WERI-Rb-1 (cell line): Measurements from ENCODE around the gene ERLIN1.

Experiments
- DNase-seq: peaks from one replicate; pipeline ENCODE4 v3.0.0-alpha.2; 2020
- H3K27ac ChIP-seq: fragments of 250-450 bp; sonication (Bioruptor Pico); 2 replicates; pipeline ENCODE4 v1.5.1; 2020; ENCODE audit warnings: mild to moderate bottlenecking, moderate library complexity
- H3K27me3 ChIP-seq: fragments of 250-450 bp; sonication (Bioruptor Pico); 2 replicates; pipeline ENCODE4 v1.5.1; 2021; ENCODE audit warnings: mild to moderate bottlenecking, low read depth, moderate library complexity; ENCODE audit not compliant: insufficient read depth, severe bottlenecking
- H3K36me3 ChIP-seq: fragments of 250-450 bp; sonication (Bioruptor Pico); 2 replicates; pipeline ENCODE4 v1.5.1; 2020; ENCODE audit warnings: mild to moderate bottlenecking, moderate library complexity
- H3K4me3 ChIP-seq: 2 replicates; pipeline ENCODE4 v1.5.1; 2011; ENCODE audit warnings: low read depth, mild to moderate bottlenecking, control low read depth, low read length
- H3K9me3 ChIP-seq: fragments of 250-450 bp; sonication (Bioruptor Pico); 2 replicates; pipeline ENCODE4 v1.5.1; 2021; ENCODE audit warnings: mild to moderate bottlenecking, moderate library complexity; ENCODE audit not compliant: severe bottlenecking
- TF ChIP-seq, protein P1 (sequence below): IDR thresholded peaks from 2 replicates; pipeline ENCODE4 v1.5.1; 2011; ENCODE audit warnings: low read depth, mild to moderate bottlenecking, control low read depth, inconsistent platforms, low read length

ERLIN1 gene

DNA sequence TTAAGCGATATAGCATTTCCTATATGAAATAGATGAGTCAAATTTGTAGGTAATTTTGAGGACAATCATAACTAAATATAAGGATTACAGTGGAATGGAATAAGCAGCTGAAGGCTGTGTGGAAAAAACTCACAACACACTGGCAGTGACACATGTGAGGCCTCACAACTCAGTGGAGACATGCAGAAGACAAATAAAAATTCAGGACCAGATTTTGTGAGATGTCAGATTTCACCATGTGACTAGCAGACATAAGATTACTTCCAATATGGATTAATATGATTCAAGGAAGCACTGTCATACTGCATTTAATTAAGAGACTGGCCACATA, 17.6 kb downstream of the ERLIN1 start:
- DNase-seq, result no peak
- Histone ChIP-seq H3K9me3 (no peaks in the 10 kb centered on the region), H3K36me3 (peaks cover 55% of the 10 kb centered on the region), H3K27ac (no peak overlapping the region), H3K27me3 (no peaks in the 10 kb centered on the region), H3K4me3 (no peak overlapping the region)
- TF ChIP-seq, protein P1, sequence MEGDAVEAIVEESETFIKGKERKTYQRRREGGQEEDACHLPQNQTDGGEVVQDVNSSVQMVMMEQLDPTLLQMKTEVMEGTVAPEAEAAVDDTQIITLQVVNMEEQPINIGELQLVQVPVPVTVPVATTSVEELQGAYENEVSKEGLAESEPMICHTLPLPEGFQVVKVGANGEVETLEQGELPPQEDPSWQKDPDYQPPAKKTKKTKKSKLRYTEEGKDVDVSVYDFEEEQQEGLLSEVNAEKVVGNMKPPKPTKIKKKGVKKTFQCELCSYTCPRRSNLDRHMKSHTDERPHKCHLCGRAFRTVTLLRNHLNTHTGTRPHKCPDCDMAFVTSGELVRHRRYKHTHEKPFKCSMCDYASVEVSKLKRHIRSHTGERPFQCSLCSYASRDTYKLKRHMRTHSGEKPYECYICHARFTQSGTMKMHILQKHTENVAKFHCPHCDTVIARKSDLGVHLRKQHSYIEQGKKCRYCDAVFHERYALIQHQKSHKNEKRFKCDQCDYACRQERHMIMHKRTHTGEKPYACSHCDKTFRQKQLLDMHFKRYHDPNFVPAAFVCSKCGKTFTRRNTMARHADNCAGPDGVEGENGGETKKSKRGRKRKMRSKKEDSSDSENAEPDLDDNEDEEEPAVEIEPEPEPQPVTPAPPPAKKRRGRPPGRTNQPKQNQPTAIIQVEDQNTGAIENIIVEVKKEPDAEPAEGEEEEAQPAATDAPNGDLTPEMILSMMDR, result no peak

GRCh38 chr10:100167553-100168312, 18.1 kb downstream of the ERLIN1 start:
- Histone ChIP-seq H3K4me3 (no peak overlapping the region), H3K27me3 (no peaks in the 10 kb centered on the region), H3K36me3 (peaks cover 50% of the 10 kb centered on the region), H3K9me3 (no peaks in the 10 kb centered on the region), H3K27ac (no peak overlapping the region)
- DNase-seq, result no peak
- TF ChIP-seq, protein P1, result no peak

DNA sequence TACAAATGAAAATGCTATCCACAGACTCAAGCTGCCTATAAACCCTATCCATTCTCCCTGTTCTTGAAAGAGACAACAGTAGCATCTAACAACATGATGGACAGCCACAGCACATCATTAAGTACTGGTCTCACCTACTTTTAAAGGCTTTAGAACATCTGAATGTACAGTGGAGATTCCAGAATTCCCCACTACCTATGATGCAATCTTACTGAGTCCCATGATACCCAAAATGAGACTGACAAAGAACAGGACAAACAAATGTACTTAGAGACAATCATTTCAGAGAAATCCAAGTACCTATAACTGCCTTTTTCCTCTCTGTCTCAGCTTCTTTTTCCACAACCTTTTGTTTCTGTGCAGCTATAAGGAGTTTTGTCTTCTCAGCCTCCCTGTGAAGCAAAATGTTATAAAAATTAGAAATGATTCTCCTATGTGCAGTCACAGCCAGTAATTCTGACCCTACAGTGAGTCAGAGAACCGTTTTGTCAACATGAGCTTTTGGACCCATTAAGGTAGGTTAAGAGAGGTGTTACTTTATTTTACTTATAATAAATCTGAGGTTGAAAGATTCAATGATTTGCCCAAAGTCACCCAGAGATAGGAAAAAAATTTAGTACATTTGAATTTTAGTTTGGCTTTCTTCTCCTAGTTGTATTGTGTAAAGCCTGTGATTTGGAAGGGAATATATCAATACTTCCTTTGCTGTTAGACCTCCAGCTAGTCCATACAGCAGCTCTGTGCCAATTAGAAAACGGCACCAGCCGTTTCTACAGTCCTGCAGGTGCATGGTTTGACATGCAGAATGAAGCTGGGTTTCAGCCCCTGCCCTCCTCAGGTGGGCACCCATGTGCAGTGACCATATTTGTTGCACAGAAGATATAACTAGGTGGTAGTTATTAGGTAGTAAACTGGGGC, 21.9 kb downstream of the ERLIN1 start:
- no peaks in the 10 kb centered on the region for H3K9me3 ChIP-seq
- no peak overlapping the region for H3K27ac ChIP-seq
- H3K27me3 ChIP-seq, result no peaks in the 10 kb centered on the region
- peaks cover 51% of the 10 kb centered on the region for H3K36me3 ChIP-seq
- TF ChIP-seq, protein P1, result no peak
- H3K4me3 ChIP-seq, result no peak overlapping the region
- DNase-seq, result no peak

GRCh38 chr10:100162696-100163095, 23.1 kb downstream of the ERLIN1 start:
- DNase-seq, result no peak
- Histone ChIP-seq H3K36me3 (peaks cover 50% of the 10 kb centered on the region), H3K4me3 (no peak overlapping the region), H3K9me3 (no peaks in the 10 kb centered on the region), H3K27me3 (no peaks in the 10 kb centered on the region), H3K27ac (no peak overlapping the region)
- TF ChIP-seq, protein P1, result no peak

DNA sequence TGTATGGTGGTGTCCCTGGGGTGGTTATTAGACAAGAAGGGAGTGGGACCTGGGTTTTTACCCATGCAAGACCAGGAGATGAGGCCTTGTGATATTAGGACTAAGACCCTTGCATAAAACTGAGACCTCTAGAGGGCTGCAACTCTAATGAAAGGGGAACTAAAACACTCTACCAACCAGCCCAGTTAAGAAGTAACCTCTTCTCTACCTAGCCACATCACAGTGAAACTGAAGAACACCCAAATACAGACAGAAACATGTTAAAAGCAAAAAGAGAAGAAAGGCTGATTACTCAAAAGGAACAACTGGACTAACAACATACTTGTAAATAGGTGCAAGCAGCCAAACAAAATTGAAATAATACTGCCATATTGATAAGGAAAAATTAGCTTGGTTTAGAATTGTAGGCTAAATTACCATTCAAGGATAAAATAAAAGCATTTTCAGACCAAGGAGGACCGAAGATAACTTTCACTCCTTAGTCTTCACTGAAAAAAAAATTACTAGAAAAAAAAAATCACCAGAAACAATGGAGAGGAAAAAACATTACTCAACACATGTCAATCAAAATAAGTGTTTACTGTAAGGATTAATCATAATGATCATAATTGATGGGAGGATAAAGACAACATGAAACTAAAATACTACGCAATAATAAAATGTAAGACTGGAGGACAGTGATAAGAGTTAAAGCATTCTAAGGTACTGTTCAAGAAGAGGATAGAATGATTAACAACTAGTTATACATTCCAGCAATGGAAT, 27.6 kb downstream of the ERLIN1 start:
- Histone ChIP-seq H3K36me3 (peaks cover 54% of the 10 kb centered on the region), H3K4me3 (no peak overlapping the region), H3K9me3 (no peaks in the 10 kb centered on the region), H3K27me3 (no peaks in the 10 kb centered on the region), H3K27ac (no peak overlapping the region)
- TF ChIP-seq, protein P1, result no peak
- no peak for DNase-seq
